IPS-18c (cell line): ENCODE data around the gene MON1A.

Experiments
- H3K4me3 ChIP-seq: 2 replicates; pipeline ENCODE4 v1.7.0; 2013; ENCODE audit warnings: low read depth, mild to moderate bottlenecking, low read length, moderate library complexity; ENCODE audit not compliant: insufficient read depth
- H3K9me3 ChIP-seq: one replicate; pipeline ENCODE4 v1.6.1; 2013; ENCODE audit warnings: mild to moderate bottlenecking, low read length, moderate library complexity; ENCODE audit not compliant: control insufficient read depth, insufficient read depth

Gene MON1A

GRCh38 chr3:49872801-49873281, 56.8 kb downstream of the MON1A start:
- Histone ChIP-seq H3K9me3 (no peaks in the 10 kb centered on the region), H3K4me3 (no peak overlapping the region)

DNA sequence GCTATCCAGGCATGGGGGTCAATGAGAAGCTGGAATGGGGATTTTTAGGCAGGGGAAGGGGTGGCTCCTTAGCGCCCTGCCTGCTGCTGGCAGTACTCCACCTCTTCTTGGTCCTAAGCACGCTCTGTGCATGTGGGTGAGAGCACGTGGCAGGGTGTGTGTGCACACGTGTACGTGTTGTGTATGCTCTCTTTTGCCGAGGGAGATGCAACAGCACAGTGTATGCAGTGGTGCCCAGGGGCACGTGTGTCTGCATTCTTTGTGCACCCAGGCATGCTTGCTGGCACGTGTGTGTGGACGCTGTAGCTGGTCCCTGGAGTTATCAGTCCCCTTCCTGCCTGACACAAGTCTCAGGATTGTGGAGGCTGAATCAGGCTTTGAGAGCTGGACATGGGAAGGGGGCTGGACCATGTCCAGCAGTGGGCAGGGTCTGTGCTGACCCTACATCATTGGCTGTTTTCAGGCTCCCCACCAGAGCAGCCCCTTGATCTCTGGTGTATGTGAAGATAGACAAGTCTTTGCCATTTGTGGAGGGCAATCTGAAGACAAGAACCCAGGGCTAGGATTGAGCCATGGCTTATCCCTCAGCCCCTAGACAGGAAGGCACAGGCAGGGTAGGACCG, 58.0 kb downstream of the MON1A start:
- H3K9me3 ChIP-seq: no peaks in the 10 kb centered on the region
- H3K4me3 ChIP-seq: no peak overlapping the region

DNA sequence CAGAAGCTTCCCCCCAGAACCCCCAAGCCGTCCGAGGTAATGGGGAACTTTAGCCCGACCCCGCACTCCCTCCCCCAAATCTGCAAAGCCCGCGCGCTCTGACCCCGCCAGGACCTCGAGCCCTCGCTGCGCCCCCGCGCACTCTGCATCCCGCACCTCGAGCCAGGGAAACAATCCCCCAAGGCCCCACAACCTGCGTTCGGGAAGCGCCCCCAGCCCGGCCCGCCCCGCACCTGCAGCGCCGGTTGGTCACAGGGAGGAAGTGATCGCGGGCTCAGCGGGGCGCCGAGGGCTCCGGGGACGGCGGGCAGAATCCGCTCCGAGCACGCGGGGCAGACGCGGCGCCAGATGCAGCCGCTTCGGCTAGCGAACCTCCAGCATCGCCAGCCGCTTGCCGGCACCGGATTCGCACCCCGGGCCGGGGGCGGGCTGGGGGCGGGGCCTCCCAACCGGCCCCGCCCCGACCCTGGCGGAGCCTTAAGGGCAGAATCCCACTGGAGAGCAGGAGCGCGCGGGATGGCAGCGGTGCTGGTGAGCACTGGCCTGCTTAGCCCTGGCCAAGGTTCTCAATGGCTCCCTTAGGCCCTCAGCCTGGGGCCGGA, 60.0 kb downstream of the MON1A start, which contains the start of gene CAMKV:
Gene CAMKV (minus strand): TSS at position 382 of the 602 bp plus-strand sequence. CDS start 7,518 bp downstream, outside the sequence.
- Histone ChIP-seq H3K4me3 (peak within 1 kb of the TSS; percentile 74), H3K9me3 (no peaks in the 10 kb centered on the region)

GRCh38 chr3:49868862-49869466, 60.6 kb downstream of the MON1A start:
- Histone ChIP-seq H3K4me3 (peak overlapping the region; percentile 74), H3K9me3 (no peaks in the 10 kb centered on the region)

DNA sequence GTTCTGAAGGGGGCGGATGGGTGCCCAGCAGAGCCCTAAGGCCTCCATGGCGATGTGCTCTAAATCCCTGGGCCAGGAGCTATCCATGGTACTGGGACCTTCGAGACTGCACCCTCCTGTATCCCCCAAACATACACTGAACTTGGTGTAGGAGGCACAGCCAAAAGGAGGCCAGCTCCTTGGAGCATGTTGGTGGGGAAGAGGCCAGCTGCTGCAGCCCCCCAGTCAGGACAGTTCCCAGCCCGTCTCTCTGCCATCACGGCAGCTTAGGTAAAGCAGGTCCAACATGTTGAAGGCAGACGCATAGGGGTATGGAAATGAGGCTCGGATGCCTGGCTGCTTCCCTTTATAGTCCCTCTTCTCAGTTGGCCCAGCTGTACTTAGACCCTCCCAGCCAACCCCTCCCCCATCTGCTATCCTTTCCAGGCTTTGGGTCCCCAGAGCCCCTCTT, 61.7 kb downstream of the MON1A start:
- no peaks in the 10 kb centered on the region for H3K9me3 ChIP-seq
- no peak overlapping the region for H3K4me3 ChIP-seq

DNA sequence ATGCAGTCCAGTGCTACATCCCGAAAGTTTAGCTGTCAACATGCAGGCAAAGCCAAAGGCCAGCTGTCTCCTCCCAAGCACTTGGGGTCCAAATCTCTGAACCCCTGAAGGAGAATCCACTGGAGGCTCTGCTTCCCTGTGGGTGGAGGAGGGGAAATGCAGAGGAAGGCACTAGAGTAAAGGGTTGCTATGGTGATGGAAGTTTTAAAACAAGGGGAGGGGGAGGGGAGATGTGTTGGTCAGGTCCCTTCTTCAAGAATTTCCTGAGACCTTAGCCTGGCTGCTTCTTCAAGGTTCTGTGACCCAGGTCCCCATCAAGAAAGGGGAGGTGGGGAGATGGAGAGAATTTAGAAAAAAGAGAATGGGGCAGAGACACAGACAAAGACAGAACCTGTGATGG, 62.2 kb downstream of the MON1A start:
- Histone ChIP-seq H3K4me3 (no peak overlapping the region), H3K9me3 (no peaks in the 10 kb centered on the region)

DNA sequence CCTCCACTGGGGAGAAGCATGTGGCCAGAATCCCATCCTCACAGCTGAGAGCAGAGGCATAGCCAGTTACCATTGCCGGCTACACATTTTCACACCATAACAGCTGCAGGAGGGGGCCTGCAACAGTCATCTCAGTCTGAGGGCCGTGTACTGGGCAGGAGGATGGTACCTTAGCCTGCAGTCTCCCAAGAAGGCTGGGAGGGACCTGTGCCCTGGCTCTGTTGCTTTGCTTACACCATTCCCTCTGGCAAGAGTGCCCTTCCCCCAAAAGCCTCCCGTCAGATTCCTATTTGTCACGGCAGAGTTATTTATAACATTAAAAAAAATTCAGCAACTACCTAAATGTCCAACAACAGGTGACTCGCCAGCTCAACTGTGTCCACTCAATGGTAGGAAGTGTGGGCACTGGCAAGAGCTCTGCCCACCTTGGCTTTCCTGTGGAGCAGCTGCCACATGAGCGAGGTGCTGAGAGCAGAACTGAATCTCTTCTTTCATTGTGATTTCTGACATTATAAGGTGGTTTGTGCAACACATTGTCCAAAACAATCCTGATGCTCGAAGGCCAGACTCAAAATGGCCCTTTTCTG, 64.3 kb downstream of the MON1A start:
- Histone ChIP-seq H3K4me3 (no peak overlapping the region), H3K9me3 (no peaks in the 10 kb centered on the region)

DNA sequence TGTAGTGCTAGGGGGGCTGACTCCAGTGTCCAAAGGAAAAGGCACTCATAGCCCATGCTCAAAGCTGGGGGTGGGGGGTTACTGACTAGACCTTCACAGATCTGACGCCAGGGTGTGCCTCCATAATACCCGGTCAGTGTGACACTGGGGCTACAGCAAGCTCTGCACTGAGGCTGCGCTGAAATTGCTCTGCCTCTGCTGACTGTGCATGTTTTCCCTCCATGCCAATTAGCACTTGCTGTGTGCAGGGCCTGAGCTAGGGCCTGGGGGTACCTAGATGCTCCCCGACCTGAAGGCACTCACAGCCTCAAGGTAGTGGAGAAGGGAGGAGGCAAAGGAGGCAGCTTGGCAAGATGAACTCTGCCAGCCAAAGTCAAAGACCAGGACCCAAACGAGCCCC, 65.1 kb downstream of the MON1A start:
- Histone ChIP-seq H3K9me3 (no peaks in the 10 kb centered on the region), H3K4me3 (no peak overlapping the region)

DNA sequence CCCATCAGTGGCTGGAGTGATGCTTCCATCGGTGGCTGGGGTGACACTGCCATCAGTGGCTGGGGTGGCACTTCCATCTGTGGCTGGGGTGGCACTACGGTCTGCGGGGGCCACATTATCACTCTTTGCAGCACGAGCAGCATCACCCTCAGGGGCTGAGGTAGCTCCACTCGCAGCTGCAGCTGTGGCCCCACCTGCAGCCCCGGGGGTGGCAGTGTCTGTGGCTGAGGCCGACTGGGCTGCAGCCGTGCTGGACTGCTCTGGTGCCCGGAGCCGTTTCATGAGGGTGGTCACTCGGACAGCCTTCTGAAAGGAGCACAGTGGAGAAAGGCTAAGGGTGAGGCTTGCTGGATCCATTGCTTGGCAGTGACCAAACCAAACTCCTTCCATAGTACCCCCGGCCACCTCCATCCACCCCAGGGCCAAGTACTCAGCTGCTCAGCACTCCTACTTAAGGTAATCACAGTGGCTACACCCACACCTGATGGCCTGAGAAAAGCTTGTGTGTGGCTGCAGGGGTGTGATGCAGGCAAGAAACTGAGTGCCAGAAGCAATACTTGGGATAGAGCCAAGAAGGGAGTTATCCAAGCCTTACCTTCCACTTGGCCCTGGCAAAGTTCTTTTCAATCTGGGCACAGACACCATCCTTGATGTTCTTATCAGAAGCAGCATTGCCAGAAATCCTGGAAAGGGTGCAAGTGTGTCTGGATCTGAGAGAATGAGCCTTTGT, 69.9 kb downstream of the MON1A start:
- Histone ChIP-seq H3K4me3 (no peak overlapping the region), H3K9me3 (no peaks in the 10 kb centered on the region)
